Neural progenitor cell (in vitro differentiated cells): ENCODE results near the gene ZFPM1. TPM values are rescaled to one million over a fixed set of nuclear protein-coding genes. Genes with fewer than 3 reads are reported as not detected.

ENCODE experiments used
- DNase-seq: peaks from one replicate; pipeline ENCODE4 v3.0.0-alpha.2; 2016; ENCODE audit warnings: low spot score
- H2AFZ ChIP-seq: fragments of 200-600 bp; sonication (generic); replicated peaks from 2 replicates; pipeline ENCODE4 v1.6.1; 2016; ENCODE audit warnings: antibody characterized with exemption
- H3F3A ChIP-seq: fragments of 200-600 bp; sonication (generic); 2 replicates; pipeline ENCODE4 v1.6.1; 2016; ENCODE audit warnings: antibody characterized with exemption, low read depth
- H3K27ac ChIP-seq: fragments of 200-600 bp; sonication (generic); 2 replicates; pipeline ENCODE4 v1.5.1; 2016; ENCODE audit warnings: mild to moderate bottlenecking
- H3K27me3 ChIP-seq: fragments of 200-600 bp; sonication (generic); 2 replicates; pipeline ENCODE4 v1.6.1; 2016; ENCODE audit warnings: mild to moderate bottlenecking, moderate library complexity
- H3K36me3 ChIP-seq: fragments of 200-600 bp; sonication (generic); 2 replicates; pipeline ENCODE4 v1.5.1; 2016
- H3K4me1 ChIP-seq: fragments of 200-600 bp; sonication (generic); 2 replicates; pipeline ENCODE4 v1.6.1; 2016; ENCODE audit warnings: mixed run types
- H3K4me2 ChIP-seq: fragments of 200-600 bp; sonication (generic); 2 replicates; pipeline ENCODE4 v1.6.1; 2016
- H3K4me3 ChIP-seq: fragments of 200-600 bp; sonication (generic); 2 replicates; pipeline ENCODE4 v1.5.1; 2016
- H3K79me2 ChIP-seq: fragments of 200-600 bp; sonication (generic); 2 replicates; pipeline ENCODE4 v1.6.1; 2016; ENCODE audit warnings: low read depth
- H3K9ac ChIP-seq: fragments of 200-600 bp; sonication (generic); 2 replicates; pipeline ENCODE4 v1.6.1; 2016
- H3K9me3 ChIP-seq: fragments of 200-600 bp; sonication (generic); 2 replicates; pipeline ENCODE4 v1.5.1; 2016; ENCODE audit warnings: low read depth
- H4K20me1 ChIP-seq: fragments of 200-600 bp; sonication (generic); 2 replicates; pipeline ENCODE4 v1.6.1; 2016; ENCODE audit warnings: low read depth
- H3K27ac Mint-ChIP-seq: 3 replicates; pipeline ENCODE4 v1.8.0; 2021; ENCODE audit warnings: mixed read lengths
- H3K27me3 Mint-ChIP-seq: 2 replicates; pipeline ENCODE4 v1.8.0; 2022; ENCODE audit warnings: low read depth, mild to moderate bottlenecking, inconsistent platforms, moderate library complexity, mixed read lengths; ENCODE audit not compliant: insufficient read depth
- H3K36me3 Mint-ChIP-seq: 3 replicates; pipeline ENCODE4 v1.8.0; 2021; ENCODE audit warnings: mixed read lengths
- H3K4me1 Mint-ChIP-seq: 3 replicates; pipeline ENCODE4 v1.8.0; 2021; ENCODE audit warnings: mixed read lengths
- H3K4me3 Mint-ChIP-seq: 3 replicates; pipeline ENCODE4 v1.8.0; 2021; ENCODE audit warnings: mild to moderate bottlenecking, moderate library complexity, mixed read lengths
- H3K9me3 Mint-ChIP-seq: 3 replicates; pipeline ENCODE4 v1.8.0; 2020; ENCODE audit warnings: mixed read lengths
- CTCF ChIP-seq: fragments of 200-600 bp; sonication (generic); IDR thresholded peaks from 2 replicates; pipeline ENCODE4 v1.5.1; 2017; ENCODE audit warnings: antibody characterized with exemption, mild to moderate bottlenecking
- EZH2 ChIP-seq: fragments of 200-600 bp; sonication (generic); IDR thresholded peaks from 2 replicates; pipeline ENCODE4 v1.6.1; 2017; ENCODE audit warnings: antibody characterized with exemption, mild to moderate bottlenecking, moderate library complexity
- EZH2phosphoT487 ChIP-seq: fragments of 200-600 bp; sonication (generic); IDR thresholded peaks from 2 replicates; pipeline ENCODE4 v1.6.1; 2017; ENCODE audit warnings: antibody characterized with exemption
- total RNA-seq: library from RNA; depleted of rRNA; stranded (reverse); fragments of >200 nt; gene quantifications from 2 replicates; pipeline ENCODE4 v1.2.3, GENCODE V29; 2015; ENCODE audit warnings: low replicate concordance

Gene ZFPM1
- total RNA-seq, 1 donor from 2014 or later = 0.36 TPM

GRCh38 chr16:88541831-88542616 lies 88.9 kb downstream of the ZFPM1 start:
- peak overlapping the region; percentile 67 for H3K4me3 Mint-ChIP-seq
- Histone ChIP-seq H3K4me2 (no peak overlapping the region), H3K4me1 (peaks cover 4% of the 10 kb centered on the region), H3F3A (no peaks in the 10 kb centered on the region), H3K36me3 (no peaks in the 10 kb centered on the region), H3K9ac (no peak overlapping the region), H3K9me3 (no peaks in the 10 kb centered on the region), H2AFZ (no peak overlapping the region), H4K20me1 (no peaks in the 10 kb centered on the region), H3K27me3 (peaks cover 24% of the 10 kb centered on the region), H3K79me2 (no peaks in the 10 kb centered on the region), H3K27ac (no peak overlapping the region), H3K4me3 (no peak overlapping the region)
- H3K27me3 Mint-ChIP-seq = peaks cover 43% of the 10 kb centered on the region
- peaks cover 22% of the 10 kb centered on the region for H3K9me3 Mint-ChIP-seq
- DNase-seq = no peak
- peaks cover 11% of the 10 kb centered on the region for H3K4me1 Mint-ChIP-seq
- H3K36me3 Mint-ChIP-seq = no peaks in the 10 kb centered on the region
- TF ChIP-seq CTCF (no peak), EZH2 (no peak), EZH2phosphoT487 (no peak)
- H3K27ac Mint-ChIP-seq = no peak overlapping the region

- Histone ChIP-seq H3K27me3 (peaks cover 28% of the 10 kb centered on the region), H3K9ac (no peak overlapping the region), H3K4me2 (no peak overlapping the region), H2AFZ (no peak overlapping the region), H3K9me3 (no peaks in the 10 kb centered on the region), H3K27ac (no peak overlapping the region), H4K20me1 (no peaks in the 10 kb centered on the region), H3F3A (no peaks in the 10 kb centered on the region), H3K4me1 (peaks cover 2% of the 10 kb centered on the region), H3K4me3 (no peak overlapping the region), H3K36me3 (no peaks in the 10 kb centered on the region), H3K79me2 (no peaks in the 10 kb centered on the region)
- TF ChIP-seq CTCF (no peak), EZH2 (no peak), EZH2phosphoT487 (no peak)
- no peak for DNase-seq
- Mint-ChIP-seq H3K27me3 (peaks cover 42% of the 10 kb centered on the region), H3K9me3 (peaks cover 22% of the 10 kb centered on the region), H3K4me3 (no peak overlapping the region), H3K4me1 (peaks cover 7% of the 10 kb centered on the region), H3K27ac (no peak overlapping the region), H3K36me3 (no peaks in the 10 kb centered on the region)
These were observed 90.2 kb downstream of the ZFPM1 start for GRCh38 chr16:88543230-88543813.

GRCh38 chr16:88545781-88546180 lies 92.7 kb downstream of the ZFPM1 start:
- no peaks in the 10 kb centered on the region for H3K9me3 ChIP-seq
- Mint-ChIP-seq H3K27ac (no peak overlapping the region), H3K9me3 (peaks cover 22% of the 10 kb centered on the region), H3K27me3 (peaks cover 41% of the 10 kb centered on the region), H3K36me3 (no peaks in the 10 kb centered on the region), H3K4me3 (no peak overlapping the region), H3K4me1 (peaks cover 12% of the 10 kb centered on the region)
- H3K4me1 ChIP-seq = peaks cover 8% of the 10 kb centered on the region
- H3K79me2 ChIP-seq = no peaks in the 10 kb centered on the region
- no peak overlapping the region for H3K4me2 ChIP-seq
- H3K4me3 ChIP-seq = no peak overlapping the region
- H3K27me3 ChIP-seq = peaks cover 37% of the 10 kb centered on the region
- no peak for TF ChIP-seq EZH2
- TF ChIP-seq CTCF = no peak
- no peak for TF ChIP-seq EZH2phosphoT487
- H2AFZ ChIP-seq = no peak overlapping the region
- no peaks in the 10 kb centered on the region for H3K36me3 ChIP-seq
- no peaks in the 10 kb centered on the region for H3F3A ChIP-seq
- no peaks in the 10 kb centered on the region for H4K20me1 ChIP-seq
- no peak overlapping the region for H3K9ac ChIP-seq
- no peak for DNase-seq
- no peak overlapping the region for H3K27ac ChIP-seq
